ENCODE results near the gene LONRF3.
"Not testable (repeated sequence)": the region's sequence is repeated elsewhere in the genome, so short reads cannot be mapped to it uniquely, and the experiment has no call there.

Gene LONRF3

GRCh38 chrX:118988911-118989310, 14.5 kb downstream of the LONRF3 start:
- DNase-seq = no peak

DNA sequence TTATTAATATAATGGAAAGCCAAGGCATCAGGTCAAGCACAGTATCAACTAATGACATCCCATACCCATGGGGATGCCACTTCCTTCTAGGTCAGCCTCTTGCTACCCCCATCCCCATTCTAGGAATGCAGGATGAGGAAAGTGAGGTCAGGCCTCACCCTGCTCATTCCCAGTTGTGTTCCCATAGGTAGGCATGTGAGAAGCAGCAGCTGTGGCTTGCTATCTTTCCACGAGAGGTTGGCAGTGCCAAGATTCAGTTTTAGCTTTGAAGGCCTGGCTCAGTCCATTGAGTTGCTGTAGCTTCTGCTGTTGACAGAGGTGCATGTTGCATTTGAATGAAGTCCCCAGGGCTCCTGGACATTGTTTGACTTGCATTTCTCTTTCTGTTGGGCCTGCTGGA, 15.5 kb downstream of the LONRF3 start:
- DNase-seq = no peak

- DNase-seq = no peak
Observed at GRCh38 chrX:118990512-118991227, 16.3 kb downstream of the LONRF3 start.

DNA sequence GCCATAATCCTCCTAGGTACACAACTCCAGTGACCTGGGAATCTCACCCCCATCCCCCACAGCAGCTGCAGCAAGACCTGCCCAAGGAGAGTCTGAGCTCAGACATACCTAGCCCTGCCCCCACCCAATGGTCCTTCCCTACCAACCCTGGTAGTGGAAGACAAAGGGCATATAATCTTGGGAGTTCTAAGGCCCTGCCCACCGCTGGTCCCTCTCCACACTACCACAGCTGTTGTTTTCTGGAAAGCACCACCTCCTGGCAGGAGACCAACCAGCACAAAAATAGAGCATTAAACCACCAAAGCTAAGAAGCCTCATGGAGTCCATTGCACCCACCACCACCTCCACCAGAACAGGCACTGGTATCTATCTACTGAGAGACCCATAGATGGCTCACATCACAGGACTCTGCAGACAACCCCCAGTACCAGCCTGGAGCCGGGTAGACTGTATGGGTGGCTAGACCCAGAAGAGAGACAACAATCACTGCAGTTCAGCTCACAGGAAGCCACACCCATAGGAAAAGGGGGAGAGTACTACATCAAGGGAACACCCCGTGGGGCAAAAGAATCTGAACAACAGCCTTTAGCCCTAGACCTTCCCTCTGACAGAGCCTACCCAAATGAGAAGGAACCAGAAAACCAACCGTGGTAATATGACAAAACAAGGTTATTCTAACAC, 18.2 kb downstream of the LONRF3 start:
- not testable (repeated sequence) for DNase-seq

GRCh38 chrX:119003462-119003861, 29.0 kb downstream of the LONRF3 start:
- DNase-seq = no peak

GRCh38 chrX:119004920-119005524, 30.6 kb downstream of the LONRF3 start:
- DNase-seq = no peak

DNA sequence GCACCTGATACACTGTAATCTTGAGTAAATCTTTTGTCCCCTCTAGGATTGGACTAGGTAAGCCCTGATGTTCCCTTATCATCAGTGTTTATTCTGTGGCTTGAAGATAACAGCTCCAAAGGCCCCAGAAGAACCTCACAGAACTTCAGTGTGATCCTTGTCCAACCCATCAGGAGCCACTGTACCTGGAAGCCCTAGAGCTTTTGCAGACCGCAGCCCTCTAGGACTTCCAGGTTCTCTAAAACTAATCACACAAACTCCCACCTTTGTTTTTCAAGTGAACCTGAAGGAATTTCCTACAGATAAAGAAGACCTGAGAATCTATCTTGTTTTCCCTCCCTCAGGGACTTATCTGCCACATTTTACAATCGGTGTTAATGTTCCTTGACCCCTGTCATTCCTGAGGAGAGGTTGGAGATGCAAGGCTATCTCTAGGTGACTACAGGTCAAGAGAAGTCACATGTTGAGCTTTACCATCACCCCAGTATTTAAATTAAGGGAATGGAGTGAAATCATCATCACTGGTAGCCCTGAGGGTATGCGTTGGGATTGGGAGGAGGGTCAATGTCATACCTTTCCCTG, 32.9 kb downstream of the LONRF3 start:
- DNase-seq = no peak

GRCh38 chrX:119008110-119008744, 33.8 kb downstream of the LONRF3 start:
- peak; percentile 7 for DNase-seq

- DNase-seq = no peak
Observed at GRCh38 chrX:119009071-119009470, 34.7 kb downstream of the LONRF3 start.

- no peak for DNase-seq
Observed at GRCh38 chrX:119010491-119010890, 36.1 kb downstream of the LONRF3 start.

GRCh38 chrX:119013164-119013563, 38.7 kb downstream of the LONRF3 start:
- DNase-seq = no peak

DNA sequence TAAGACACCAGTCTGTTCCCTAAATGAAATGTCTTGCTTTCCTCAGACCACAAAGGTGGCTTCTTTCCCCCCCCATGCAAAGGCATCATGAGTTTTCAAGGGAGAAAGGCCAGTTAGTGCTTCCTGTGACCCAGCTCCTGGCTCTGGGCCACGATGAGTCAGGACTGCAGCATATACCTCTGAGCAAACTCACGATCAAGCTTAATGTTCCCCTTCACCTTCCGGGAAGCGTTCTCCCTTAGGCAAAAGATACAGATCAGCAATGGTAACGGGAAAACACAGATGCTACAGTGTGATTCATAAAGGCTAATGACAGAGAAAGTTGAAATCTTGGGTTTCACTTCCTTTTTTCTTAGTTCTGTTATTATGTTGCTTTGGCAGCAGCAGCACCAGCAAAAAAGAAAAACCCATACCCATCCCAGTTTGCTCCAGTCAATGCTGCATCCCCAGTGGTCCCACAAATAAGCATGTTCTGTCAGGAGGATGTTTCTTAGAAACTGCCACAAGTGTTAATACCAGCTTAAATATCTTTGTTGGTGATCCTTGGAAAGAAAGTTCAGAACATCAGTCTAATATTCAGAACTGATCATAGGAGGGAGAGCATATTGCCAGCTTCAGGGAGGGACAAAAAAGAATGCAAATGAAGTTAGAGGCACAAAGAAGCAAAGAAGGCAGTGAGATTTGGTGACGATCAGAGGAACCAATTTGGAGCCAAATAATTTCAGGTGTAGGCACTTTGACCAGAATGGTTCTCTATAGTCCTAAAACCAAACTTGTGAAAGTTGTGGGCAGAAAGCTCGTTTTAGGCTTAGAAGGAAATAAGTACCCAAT, 41.2 kb downstream of the LONRF3 start:
- DNase-seq = peak; percentile 91

GRCh38 chrX:119017077-119017476, 42.7 kb downstream of the LONRF3 start:
- DNase-seq = peak; percentile 51

GRCh38 chrX:119025900-119026299, 51.5 kb downstream of the LONRF3 start:
- no peak for DNase-seq

- not testable (repeated sequence) for DNase-seq
Observed at GRCh38 chrX:119026344-119026743, 51.9 kb downstream of the LONRF3 start.

GRCh38 chrX:119027960-119028732, 53.7 kb downstream of the LONRF3 start:
- DNase-seq = not testable (repeated sequence)

DNA sequence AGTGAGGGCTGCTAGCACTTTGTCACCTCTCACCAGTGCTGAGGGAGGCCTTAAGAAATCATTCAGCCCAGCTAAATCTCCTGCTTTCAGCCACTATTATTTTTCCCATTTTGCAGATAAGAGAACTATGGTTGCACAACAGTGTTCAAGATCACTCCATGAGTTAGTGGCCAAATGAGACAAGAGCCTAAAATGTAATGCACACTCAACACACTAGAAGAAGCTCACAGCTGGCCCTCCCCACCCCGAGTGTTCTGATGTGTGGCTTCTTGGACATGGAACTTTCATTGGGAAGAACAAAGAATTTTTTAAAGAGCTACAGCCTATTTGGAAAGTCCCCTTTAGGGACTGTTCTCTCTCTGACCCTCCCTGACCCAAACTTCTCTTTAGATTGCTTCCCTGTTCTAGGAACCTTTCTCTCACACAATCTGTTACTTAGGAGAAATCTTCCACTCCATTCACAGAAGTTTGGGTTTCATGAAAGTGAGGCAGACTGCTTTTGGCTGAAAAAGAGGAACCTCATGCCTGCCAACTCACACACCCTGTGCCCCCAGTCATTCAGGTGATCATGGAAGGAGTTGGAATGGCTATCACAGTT, 54.4 kb downstream of the LONRF3 start:
- peak; percentile 2 for DNase-seq

DNA sequence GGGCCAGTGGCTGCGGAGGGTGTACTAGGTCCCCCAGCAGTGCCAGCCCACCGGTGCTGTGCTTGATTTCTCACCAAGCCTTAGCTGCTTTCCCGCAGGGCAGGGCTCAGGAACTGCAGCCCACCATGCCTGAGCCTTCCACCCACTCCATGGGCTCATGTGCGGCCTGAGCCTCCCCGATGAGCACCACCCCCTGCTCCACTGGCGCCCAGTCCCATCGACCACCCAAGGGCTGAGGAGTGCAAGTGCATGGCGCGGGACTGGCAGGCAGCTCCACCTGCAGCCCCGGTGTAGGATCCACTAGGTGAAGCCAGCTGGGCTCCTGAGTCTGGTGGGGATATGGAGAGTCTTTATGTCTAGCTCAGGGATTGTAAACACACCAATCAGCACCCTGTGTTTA, 55.2 kb downstream of the LONRF3 start:
- not testable (repeated sequence) for DNase-seq

GRCh38 chrX:119030990-119031389, 56.6 kb downstream of the LONRF3 start:
- no peak for DNase-seq

DNA sequence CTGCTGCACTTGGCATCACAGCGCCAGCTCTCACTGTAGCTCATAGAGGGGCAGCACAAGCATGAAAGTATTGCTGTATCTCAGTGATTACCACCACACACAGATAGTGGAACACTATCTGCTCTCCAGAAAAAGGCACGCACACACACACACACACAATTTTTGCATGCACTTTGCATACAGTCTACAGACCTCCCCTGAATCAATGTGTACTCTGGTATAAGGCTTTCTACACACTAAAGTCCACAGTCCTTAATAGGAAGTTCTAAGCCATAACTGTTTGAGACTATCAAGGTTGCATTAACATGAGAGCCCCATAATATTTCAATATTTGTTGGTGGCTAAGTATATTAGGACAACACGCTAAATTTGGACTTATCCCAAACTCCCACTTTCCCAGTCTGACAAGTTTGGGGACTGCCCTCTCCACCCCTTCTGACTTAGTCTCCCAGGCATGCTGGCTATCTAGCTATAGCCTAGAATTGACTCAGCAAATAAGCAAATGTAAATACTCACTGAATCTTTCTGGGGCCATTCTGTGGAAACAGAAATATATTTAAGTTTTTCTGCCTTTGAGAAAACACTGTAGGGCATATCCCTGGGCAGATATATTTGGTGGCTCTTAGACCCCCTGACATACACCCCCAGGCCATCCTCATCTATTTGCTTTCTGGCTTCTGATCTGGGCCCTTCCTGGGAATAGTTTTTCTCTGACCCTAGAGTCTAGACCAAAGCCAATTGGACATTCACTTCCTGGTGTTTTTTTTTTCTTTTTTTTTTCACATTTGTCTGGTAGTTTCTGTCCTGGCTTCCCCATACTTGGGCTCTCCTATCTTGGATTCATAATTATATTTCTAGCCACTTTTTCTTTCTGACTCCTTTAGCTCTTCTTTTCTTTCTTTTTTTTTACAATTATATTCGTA, 62.0 kb downstream of the LONRF3 start:
- no peak for DNase-seq
